Epithelial cell of proximal tubule (primary cell): Measurements from ENCODE around the gene KLLN. TPM values are rescaled to one million over a fixed set of nuclear protein-coding genes. Genes with fewer than 3 reads are reported as not detected.
A peak's percentile ranks its signal among the peaks of the same experiment; 100 is the strongest.
"Not testable (repeated sequence)": the region's sequence is repeated elsewhere in the genome, so short reads cannot be mapped to it uniquely, and the experiment has no call there.

Experiments used
- DNase-seq: peaks from one replicate; pipeline ENCODE4 v3.0.0-alpha.2; 2011; ENCODE audit warnings: low read depth
- H3K4me3 ChIP-seq: 2 replicates; pipeline ENCODE4 v1.5.1; 2011; ENCODE audit warnings: low read depth, mild to moderate bottlenecking, low read length
- total RNA-seq: library from RNA; depleted of rRNA; stranded (reverse); fragments of >200 nt; gene quantifications from 2 replicates; pipeline ENCODE4 v1.2.3, GENCODE V29; 2015
- TF ChIP-seq, protein P1 (sequence below): conservative IDR thresholded peaks from 2 replicates; pipeline ENCODE4 v1.5.1; 2012; ENCODE audit warnings: low read depth, mild to moderate bottlenecking, low read length

The KLLN gene
- total RNA-seq, 1 donor from 2014 or later, result 0.06 TPM

DNA sequence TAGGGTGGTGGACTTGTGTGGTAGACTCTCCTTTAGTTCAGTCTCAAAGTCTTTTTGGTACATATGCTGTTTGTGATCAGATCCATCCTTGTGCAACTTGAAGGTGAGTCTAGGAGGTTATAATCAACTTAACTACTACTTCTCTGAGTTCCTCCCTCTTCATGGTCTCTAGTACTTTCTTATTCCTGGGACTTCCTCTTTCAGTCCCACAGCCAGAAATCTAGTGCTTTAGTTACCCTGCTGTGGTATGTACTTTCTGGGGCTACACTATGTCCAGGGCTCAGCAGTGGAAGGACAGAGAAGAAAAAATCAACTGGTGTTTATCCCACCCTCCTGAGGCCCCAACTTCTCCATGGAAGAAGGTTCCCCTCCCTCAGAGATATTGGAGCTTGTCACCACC lies 25.9 kb downstream of the KLLN start:
- H3K4me3 ChIP-seq, result no peak overlapping the region
- TF ChIP-seq, protein P1, sequence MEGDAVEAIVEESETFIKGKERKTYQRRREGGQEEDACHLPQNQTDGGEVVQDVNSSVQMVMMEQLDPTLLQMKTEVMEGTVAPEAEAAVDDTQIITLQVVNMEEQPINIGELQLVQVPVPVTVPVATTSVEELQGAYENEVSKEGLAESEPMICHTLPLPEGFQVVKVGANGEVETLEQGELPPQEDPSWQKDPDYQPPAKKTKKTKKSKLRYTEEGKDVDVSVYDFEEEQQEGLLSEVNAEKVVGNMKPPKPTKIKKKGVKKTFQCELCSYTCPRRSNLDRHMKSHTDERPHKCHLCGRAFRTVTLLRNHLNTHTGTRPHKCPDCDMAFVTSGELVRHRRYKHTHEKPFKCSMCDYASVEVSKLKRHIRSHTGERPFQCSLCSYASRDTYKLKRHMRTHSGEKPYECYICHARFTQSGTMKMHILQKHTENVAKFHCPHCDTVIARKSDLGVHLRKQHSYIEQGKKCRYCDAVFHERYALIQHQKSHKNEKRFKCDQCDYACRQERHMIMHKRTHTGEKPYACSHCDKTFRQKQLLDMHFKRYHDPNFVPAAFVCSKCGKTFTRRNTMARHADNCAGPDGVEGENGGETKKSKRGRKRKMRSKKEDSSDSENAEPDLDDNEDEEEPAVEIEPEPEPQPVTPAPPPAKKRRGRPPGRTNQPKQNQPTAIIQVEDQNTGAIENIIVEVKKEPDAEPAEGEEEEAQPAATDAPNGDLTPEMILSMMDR, result no peak
- DNase-seq, result no peak

DNA sequence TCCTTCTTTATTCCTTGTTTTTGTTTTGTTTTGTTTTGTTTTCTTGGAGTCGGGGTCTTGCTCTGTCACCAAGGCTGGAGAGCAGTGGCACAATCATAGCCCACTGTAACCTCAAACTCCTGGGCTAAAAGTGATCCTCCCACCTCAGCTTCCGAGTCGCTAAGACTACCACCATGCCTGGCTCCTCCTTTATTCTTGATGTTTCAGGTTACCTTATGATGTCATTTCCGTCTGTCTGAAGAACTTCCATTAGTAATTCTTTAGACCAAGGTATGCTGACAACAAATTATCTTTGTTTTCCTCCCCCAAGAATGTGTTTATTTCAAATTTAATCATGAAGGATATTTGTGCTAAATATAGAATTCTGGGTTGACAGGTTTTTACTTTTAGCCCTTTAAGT lies 27.2 kb downstream of the KLLN start:
- TF ChIP-seq, protein P1, result no peak
- no peak for DNase-seq

DNA sequence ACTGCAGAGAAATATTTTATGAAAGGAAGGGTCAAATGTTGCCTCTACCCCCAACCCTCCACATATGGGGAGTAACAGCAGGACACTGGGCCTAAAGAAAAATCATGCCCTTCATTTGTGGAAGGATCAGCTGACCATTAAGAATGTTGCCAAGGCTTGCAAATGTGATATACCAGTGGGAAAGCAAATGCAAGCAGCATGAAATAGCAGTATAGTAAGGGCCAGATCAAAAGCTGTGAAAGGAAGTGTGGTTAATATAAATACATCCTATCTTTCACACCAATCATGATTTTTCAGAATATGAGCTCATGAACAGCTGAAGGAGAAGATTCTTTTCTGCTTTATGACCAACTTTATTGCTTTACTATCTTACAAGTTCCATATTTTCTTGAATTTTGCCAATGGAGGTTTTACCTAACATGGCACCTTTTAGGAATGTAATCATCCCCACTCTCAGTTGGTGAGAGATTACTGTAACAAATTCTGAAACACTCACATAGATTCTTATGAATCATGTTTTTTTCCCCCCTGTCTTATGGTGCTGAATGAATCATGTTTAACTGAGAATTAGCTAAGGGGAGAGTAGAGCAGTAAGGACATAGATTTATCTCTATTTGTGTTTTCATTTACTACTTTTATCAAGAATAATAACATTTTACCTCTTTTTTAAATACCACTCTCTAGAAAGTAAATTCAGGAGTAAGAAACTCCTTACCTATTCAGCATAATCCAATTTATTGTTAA lies 33.2 kb downstream of the KLLN start:
- H3K4me3 ChIP-seq, result no peak overlapping the region

More for the DNA sequence above, 27.2 kb downstream of the KLLN start:
- no peak overlapping the region for H3K4me3 ChIP-seq

DNA sequence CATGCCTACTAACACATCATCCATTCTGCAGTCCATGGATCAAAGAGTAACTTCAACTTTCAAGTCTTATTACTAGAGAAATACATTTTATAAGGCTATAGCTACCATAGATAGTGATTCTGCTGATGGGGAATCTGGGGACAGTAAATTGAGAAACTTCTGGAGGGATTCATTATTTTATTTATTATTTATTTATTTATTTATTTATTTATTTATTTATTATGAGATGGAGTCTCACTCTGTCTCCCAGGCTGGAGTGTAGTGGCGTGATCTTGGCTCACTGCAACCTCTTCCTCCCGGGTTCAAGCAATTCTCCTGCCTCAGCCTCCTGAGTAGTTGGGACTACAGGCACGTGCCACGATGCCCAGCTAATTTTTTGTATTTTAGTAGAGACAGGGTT lies 34.3 kb downstream of the KLLN start:
- not testable (repeated sequence) for DNase-seq, H3K4me3 ChIP-seq

More for the DNA sequence above, 33.2 kb downstream of the KLLN start:
- TF ChIP-seq, protein P1, result no peak
- no peak for DNase-seq

DNA sequence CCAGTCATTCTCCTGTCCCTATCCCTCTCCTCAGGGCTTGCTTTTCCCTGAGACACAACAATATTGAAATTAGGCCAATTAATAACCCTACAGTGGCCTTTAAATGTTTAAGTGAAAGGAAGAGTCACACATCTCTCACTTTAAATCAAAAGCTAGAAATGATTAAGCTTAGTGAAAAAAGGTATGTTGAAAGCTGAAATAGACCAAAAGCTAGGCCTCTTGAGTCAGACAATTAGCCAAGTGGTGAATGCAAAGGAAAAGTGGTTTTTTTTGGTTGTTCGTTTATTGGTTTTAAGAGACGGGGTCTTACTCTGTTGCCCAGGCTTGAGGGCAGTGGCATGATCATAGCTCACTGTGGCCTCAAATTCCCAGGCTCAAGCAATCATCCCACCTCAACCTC lies 35.7 kb downstream of the KLLN start:
- no peak for DNase-seq
- TF ChIP-seq, protein P1, result no peak
- H3K4me3 ChIP-seq, result no peak overlapping the region

DNA sequence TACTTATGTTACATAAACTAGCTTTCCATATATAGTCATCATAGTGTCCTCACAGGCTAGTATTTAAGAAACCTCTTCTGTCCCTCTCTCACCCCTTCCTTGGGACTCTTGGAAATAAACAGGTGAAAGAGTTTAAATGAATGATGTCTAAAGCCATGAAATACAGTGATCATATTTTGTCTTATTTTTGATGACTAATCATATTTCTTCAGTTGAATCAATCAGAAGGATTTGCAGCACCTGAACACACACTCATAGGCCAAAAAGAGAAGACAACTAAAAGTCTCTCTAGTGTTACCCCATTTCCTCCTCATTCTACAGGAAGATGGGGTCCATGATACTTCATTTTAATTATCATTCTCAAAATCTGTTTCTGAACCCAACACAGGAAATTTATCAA lies 36.7 kb downstream of the KLLN start:
- TF ChIP-seq, protein P1, result no peak
- DNase-seq, result no peak

DNA sequence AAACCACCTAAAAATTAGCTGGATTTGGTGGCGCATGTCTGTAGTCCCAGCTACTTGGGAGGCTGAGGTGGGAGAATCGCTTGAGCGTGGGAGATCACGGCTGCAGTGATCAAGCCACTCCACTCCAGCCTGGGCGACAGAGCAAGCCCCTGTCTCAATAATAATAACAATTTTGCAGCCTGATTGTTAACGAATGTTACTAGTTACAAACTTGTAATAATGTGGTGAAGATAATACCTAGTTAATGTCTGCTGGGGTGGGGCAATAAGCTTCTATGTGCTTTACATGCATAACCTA lies 44.1 kb downstream of the KLLN start:
- TF ChIP-seq, protein P1, result no peak
- DNase-seq, result no peak
- peak overlapping the region; percentile 77 for H3K4me3 ChIP-seq

More for the DNA sequence above, 36.7 kb downstream of the KLLN start:
- no peak overlapping the region for H3K4me3 ChIP-seq
